Measurements from ENCODE around the gene NHSL2.

- no peak for TF ChIP-seq CTCF (IDR thresholded peaks at IDR 0.05)
- no peak for TF ChIP-seq POLR2AphosphoS5 (IDR thresholded peaks at IDR 0.05; ENCODE audit: low read depth, low read length)
- TF ChIP-seq SIN3A (IDR thresholded peaks at IDR 0.05; ENCODE audit: borderline replicate concordance, insufficient read depth, low read depth, low read length) = no peak
These were observed 189.6 kb downstream of the NHSL2 start for GRCh38 chrX:72100051-72100755.

All from Panc1 (cell line).